HG03442 (cell line): ENCODE results near the gene GH2.
"Not testable (repeated sequence)": the region's sequence is repeated elsewhere in the genome, so short reads cannot be mapped to it uniquely, and the experiment has no call there.

Source experiments
- ATAC-seq: cut with Tn5 transposase; IDR thresholded peaks from one replicate; pipeline ENCODE4 v1.9.1; 2021; ENCODE audit warnings: mild to moderate bottlenecking, moderate library complexity; ENCODE audit not compliant: unreplicated experiment

The GH2 gene

DNA sequence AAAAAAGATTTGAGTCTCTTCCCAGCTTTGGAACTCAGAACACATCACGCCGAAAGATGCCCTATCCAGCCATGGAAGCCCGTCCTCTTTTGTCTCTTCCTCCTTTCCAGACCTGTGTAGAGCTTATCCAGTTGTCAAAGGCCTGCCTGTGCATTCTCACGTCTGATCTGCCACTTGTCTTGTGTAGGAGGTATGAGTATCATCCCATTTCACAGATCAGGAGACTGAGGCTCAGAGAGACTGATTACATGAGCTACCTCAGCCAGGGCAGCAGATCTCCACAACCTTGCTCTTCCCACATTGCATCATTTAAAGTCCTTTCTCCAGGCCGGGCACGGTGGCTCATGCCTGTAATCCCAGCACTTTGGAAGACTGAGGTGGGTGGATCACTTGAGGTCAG lies 7.1 kb downstream of the GH2 start:
- not testable (repeated sequence) for ATAC-seq

DNA sequence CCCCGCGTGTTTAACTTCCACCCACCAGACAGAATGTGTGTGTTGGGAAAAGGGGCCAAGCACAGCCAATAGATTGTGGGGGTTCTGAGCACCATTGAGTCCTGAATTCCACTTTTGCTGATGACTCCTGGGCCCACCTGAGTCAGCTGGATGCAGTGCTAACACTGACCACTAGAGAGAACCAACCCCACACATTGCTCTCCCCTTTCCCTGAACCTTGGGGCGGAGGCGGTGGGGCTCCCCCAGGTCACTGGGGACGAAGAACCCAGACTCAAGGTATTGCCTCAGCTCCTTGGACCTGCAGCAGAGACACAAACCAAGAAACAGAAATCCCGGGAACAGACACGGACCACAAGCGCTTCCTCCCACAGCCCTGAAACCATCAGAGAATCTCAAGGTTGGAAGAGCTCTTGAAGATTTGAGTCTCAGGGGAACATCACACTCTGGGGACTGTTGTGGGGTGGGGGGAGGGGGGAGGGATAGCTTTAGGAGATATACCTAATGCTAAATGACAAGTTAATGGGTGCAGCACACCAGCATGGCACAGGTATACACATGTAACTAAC lies 7.6 kb downstream of the GH2 start:
- not testable (repeated sequence) for ATAC-seq

- not testable (repeated sequence) for ATAC-seq
Measured at GRCh38 chr17:63873577-63873976, 8.2 kb downstream of the GH2 start, which contains the start of gene CSH2. Gene CSH2 (minus strand): TSS chr17:63873677. CDS start chr17:63873614, 63 bp downstream.

DNA sequence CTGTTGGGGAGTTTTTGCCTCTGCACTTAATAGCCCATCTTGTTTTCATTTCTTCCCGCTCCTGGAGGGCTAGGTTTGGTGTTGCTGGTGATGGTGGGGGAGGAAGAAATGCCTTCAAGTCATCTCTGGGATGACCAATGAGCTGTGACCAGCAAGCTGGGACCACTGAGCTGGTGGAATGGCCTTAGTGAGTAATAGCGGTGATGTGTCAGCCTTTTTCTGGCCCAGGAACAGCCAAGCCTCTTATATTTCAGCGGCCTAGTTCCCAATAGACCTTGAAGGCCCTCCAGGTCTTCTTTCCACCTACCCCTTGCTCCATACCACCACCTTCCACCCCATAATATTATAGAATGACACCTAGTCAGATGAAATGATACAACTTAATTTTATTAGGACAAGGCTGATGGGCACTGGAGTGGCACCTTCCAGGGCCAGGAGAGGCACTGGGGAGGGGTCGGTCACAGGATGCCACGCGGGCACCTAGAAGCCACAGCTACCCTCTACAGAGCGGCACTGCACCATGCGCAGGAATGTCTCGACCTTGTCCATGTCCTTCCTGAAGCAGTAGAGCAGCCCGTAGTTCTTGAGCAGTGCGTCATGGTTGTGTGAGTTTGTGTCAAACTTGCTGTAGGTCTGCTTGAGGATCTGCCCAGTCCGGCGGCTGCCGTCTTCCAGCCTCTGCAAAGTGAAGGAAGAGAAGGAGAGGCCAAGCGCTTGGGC lies 9.9 kb downstream of the GH2 start:
- not testable (repeated sequence) for ATAC-seq

DNA sequence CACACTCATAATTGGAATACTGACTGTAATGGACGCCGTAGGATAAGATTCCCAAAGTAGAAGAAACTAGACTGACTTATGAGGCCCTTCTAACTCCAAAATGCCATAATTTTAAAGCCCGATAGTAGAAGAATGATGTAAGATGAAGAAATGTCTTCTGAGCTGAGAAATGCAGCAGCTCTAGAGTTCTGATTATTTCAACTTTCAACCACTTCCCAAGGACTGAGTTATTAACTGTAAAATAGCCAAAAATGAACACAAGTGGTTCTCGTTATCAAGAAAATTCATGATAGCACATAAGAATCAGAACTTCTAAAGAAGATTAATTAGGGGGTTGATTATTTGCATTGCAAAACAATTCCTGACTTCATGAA lies 11.5 kb downstream of the GH2 start:
- ATAC-seq = not testable (repeated sequence)

- ATAC-seq = not testable (repeated sequence)
Measured at GRCh38 chr17:63869491-63870291, 12.1 kb downstream of the GH2 start.

DNA sequence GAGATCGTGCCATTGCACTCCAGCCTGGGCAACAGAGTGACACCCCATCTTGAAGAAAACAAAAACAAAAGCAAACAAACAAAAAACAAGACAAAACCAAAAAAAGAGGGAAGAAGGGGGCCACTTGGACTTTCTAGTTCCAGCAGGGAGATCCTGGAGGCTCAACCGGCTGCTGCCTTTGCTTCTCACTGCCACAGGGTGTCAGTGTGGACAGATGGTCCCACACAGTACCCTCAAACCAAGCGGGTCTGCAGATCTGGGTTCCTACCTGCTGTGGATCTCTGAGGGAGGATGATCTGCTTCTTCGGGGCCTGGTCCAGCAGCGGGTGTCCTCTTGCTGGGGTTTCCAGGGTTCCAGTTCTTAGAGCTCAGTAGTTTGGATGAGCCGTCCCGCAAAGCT lies 15.1 kb downstream of the GH2 start:
- not testable (repeated sequence) for ATAC-seq

DNA sequence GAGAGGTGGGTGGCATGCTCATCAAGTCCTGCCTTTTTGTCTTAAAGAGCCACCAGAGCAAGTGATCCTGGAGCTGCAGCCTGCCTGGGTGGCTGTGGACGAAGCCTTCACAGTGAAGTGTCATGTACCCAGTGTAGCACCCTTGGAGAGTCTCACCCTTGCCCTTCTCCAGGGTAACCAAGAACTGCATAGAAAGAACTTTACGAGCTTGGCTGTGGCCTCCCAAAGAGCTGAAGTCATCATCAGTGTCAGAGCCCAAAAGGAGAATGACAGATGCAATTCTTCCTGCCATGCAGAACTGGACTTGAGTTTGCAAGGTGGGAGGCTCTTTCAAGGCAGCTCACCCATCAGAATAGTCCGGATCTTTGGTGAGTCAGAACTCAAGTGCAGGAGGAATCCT lies 22.5 kb downstream of the GH2 start:
- no peak for ATAC-seq

DNA sequence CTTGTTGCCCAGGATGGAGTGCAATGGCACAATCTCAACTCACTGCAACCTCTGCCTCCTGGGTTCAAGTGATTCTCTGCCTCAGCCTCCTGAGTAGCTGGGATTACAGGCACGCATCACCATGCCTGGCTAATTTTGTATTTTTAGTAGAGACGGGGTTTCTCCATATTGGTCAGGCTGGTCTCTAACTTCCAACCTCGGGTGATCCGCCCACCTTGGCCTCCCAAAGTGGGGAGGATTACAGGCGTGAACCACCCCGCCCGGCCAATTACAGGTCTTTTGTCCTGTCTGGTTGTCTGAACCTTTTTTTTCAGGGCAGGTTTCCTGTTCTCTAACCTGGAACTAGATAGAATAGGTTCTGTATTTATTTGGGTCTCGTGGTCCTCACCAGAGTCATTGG lies 25.3 kb downstream of the GH2 start:
- not testable (repeated sequence) for ATAC-seq

DNA sequence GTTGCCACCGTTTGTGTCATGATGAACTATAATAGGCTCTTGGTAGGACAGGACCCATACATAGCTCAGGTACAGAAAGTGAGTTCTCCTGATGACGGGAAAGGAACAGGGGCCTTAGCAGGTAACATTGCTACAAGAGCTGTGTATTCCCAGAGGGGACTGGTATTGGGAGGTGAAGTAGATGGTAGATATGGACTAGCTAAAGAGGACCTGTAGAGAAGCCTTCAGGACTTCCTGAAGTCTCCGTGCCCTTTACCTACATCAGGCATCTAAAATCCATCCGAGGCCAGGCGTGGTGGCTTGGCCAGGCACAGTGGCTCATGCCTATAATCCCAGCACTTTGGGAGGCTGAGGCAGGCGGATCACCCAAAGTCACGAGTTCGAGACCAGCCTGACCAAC lies 26.6 kb downstream of the GH2 start:
- no peak for ATAC-seq

DNA sequence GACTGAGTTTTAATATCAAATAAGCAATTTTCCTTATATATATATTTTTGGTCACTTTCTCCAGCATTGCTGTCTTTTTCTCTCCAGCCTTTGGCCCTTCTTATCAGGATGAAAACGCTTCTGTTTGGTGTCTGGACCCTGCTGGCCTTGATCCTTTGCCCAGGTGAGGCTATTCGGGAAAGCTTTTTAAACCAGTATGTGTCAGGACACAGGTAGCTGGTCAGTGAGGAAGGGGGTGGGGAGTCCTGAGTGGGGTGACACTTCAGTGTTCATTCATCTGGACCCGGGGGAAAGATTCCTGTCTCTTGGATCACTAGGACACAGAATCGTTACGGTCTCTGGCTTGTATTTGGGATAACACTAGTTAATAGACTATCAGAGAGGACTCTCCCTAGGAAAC lies 27.0 kb downstream of the GH2 start:
- no peak for ATAC-seq

DNA sequence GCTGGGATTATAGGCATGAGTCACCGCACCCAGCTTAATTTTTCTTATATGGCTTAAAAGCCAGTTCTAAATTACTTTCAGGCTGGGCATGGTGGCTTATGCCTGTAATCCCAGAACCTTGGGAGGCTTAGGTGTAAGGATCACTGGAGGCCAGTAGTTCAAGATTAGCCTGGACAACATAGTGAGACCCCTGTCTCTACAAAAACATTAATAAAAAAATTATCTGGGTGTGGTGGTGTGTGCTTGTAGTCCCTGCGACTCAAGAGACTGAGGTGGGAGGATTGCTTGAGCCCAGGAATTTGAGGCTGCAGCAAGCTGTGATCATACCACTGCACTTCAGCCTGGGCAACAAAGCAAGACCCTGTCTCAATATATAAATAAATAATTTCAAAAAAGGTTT lies 28.5 kb downstream of the GH2 start:
- no peak for ATAC-seq

DNA sequence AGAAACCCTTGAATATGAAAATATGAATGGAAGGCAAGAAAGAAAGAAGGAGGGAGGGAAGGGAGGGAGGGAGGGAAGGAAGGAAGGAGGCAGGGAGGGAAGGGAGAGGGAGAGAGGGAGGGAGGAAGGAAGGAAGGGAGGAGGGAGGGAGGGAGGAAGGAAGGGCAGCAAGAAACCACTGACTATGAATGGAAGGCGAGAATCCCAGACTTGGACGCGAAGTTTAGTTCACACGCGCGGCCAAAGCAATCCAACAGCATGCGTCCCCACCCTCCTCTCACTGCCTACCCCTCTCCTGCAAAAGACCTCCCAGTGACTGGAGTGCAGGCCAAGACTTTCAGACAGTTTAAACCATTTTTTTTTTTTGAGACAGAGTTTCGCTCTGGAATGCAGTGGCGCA lies 31.3 kb downstream of the GH2 start:
- no peak for ATAC-seq

DNA sequence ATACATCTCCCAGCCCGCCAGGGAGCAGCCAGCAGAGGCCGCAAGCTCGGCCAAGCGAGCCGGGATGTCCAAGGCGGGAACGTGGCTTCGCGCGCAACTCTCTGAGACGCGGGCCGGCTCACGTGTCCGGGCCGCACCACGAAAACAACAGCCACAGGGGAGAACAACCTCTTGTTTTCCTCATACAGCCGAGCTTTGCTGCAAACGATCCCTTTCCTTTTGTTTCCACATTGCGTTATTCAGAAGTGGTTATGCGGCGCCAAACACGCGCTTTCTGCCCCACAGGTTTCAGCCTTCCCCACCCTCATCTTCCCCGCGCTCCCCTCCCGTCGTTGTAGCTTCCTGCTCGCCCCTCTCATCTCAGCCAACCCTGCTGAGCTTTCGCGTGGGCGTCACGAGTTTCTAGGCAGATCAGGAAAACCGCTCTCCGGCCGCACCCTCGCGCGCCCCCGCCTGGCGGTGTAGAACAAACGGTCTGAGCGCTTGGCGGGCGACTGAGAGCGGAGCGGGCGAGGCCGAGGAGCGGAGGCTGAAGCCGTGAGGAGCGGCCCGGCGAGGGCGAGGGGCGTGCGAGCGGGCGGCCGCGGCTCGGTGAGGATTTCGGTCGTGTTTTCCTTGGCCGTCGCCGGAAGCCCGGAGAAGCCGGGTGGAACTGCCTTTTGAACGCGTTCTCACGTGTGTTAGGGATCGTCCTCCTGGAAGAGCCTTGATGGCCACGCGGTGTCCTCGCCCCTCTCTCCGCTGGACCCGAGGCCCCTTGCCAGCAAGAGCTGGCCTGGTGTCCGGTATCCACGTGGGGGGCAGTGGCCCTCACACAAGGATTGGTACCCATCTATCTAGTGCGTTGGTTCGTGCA lies 32.7 kb downstream of the GH2 start:
- peak; percentile 85 for ATAC-seq

GRCh38 chr17:63847525-63848249 lies 34.1 kb downstream of the GH2 start:
- no peak for ATAC-seq

GRCh38 chr17:63845509-63845908 lies 36.2 kb downstream of the GH2 start:
- no peak for ATAC-seq

DNA sequence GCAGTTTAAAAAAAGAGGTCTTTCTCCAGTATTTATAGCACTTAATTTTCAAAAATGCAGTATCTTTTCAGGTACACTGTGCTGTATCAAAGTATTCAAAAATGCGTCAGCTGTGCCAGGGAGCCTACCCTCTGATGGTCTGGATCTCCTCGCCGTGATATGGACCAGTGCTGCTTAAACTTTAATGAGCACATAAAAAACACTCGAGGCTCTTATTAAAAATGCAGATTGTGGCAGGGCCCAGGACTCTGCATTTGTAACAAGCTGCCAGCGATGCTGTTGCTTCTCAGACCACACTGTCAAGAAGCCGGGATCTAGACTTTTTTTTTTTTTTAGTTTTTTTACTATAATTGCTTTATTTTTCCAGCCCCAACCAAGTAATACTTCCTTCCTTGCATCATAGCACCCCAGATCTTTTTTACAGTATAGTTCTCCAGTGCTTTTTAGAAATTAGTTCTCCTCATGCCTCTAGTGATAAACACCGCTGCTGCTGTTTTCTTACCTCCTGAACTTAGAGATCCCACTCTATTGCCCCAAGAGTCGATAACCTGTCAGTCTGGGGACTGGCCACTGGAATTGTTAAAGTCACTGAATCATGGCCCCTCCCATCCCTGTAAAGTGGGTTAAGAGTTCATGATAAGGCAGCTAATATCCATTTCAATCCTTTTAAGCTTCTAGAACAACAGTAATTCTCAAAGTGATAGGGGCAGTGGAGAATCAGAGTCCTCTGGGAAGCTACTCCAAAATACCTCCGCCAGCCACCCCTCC lies 37.6 kb downstream of the GH2 start:
- ATAC-seq = no peak

GRCh38 chr17:63843387-63843888 lies 38.3 kb downstream of the GH2 start:
- not testable (repeated sequence) for ATAC-seq
